ENCODE results near the gene UMODL1.
"Not testable (repeated sequence)": the region's sequence is repeated elsewhere in the genome, so short reads cannot be mapped to it uniquely, and the experiment has no call there.

Gene UMODL1

GRCh38 chr21:42102991-42103390 is 31.9 kb downstream of the UMODL1 start:
- DNase-seq: no peak

GRCh38 chr21:42103843-42104242 is 32.7 kb downstream of the UMODL1 start:
- DNase-seq: no peak

- DNase-seq: no peak
These were observed 34.6 kb downstream of the UMODL1 start for GRCh38 chr21:42105476-42106315.

GRCh38 chr21:42106425-42106824 is 35.3 kb downstream of the UMODL1 start:
- no peak for DNase-seq

- no peak for DNase-seq
These were observed 36.2 kb downstream of the UMODL1 start for GRCh38 chr21:42107177-42107880.

- DNase-seq: peak; percentile 70
These were observed 36.9 kb downstream of the UMODL1 start for GRCh38 chr21:42107881-42108553.

GRCh38 chr21:42108554-42109340 is 37.6 kb downstream of the UMODL1 start:
- DNase-seq: no peak

GRCh38 chr21:42109473-42109872 is 38.4 kb downstream of the UMODL1 start:
- no peak for DNase-seq

GRCh38 chr21:42109873-42110525 is 38.9 kb downstream of the UMODL1 start:
- DNase-seq: no peak

GRCh38 chr21:42110691-42111469 is 39.8 kb downstream of the UMODL1 start:
- DNase-seq: no peak

GRCh38 chr21:42111470-42111743 is 40.3 kb downstream of the UMODL1 start:
- DNase-seq: no peak

- DNase-seq: no peak
These were observed 40.7 kb downstream of the UMODL1 start for GRCh38 chr21:42111811-42112210.

GRCh38 chr21:42112238-42112637 is 41.1 kb downstream of the UMODL1 start:
- no peak for DNase-seq

- DNase-seq: no peak
These were observed 41.7 kb downstream of the UMODL1 start for GRCh38 chr21:42112857-42113256.

GRCh38 chr21:42113926-42114409 is 42.9 kb downstream of the UMODL1 start:
- DNase-seq: no peak

GRCh38 chr21:42114646-42115045 is 43.5 kb downstream of the UMODL1 start:
- no peak for DNase-seq

- DNase-seq: no peak
These were observed 44.1 kb downstream of the UMODL1 start for GRCh38 chr21:42115136-42115683.

GRCh38 chr21:42116551-42116950 is 45.4 kb downstream of the UMODL1 start:
- not testable (repeated sequence) for DNase-seq

- DNase-seq: peak; percentile 70
These were observed 46.3 kb downstream of the UMODL1 start for GRCh38 chr21:42117229-42117966.

- no peak for DNase-seq
These were observed 47.1 kb downstream of the UMODL1 start for GRCh38 chr21:42117967-42118780.
